HG03060 (cell line): Measurements from ENCODE around the gene MAD2L2.

Experiments used
- ATAC-seq: cut with Tn5 transposase; IDR thresholded peaks from one replicate; pipeline ENCODE4 v1.9.1; 2021; ENCODE audit warnings: low read depth, moderate number of reproducible peaks; ENCODE audit not compliant: unreplicated experiment

The MAD2L2 gene

GRCh38 chr1:11681071-11681771, at the start of gene MAD2L2:
Gene MAD2L2 (minus strand): TSS chr1:11681148. CDS start chr1:11680601, 547 bp downstream.
- ATAC-seq = no peak

DNA sequence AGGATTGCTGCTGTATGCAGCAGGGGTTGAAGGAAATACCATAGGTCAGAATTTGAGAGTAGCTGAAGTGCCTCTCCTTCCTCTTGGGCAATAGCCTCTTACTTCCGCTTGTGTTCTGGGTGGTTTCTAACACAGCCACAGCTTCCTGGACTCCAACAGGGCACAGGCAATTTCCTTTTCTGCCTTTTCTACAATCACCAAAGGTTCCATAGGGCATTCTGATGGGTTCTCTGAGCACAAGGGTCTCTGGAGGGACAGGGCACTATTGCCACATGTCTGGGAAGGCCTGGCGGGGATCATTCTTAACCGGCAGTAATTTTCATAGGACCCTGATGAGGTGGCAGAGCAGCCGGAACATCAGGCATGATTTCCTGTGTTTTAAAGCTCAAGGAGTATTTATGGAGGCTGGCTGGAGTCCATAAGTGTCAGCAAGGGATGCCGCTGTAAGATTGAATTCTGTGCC, 49.5 kb upstream of the MAD2L2 start:
- no peak for ATAC-seq

- no peak for ATAC-seq
Observed at GRCh38 chr1:11729498-11730428, 48.8 kb upstream of the MAD2L2 start.

- ATAC-seq = no peak
Observed at GRCh38 chr1:11729155-11729497, 48.2 kb upstream of the MAD2L2 start.

- no peak for ATAC-seq
Observed at GRCh38 chr1:11728126-11728806, 47.3 kb upstream of the MAD2L2 start.

DNA sequence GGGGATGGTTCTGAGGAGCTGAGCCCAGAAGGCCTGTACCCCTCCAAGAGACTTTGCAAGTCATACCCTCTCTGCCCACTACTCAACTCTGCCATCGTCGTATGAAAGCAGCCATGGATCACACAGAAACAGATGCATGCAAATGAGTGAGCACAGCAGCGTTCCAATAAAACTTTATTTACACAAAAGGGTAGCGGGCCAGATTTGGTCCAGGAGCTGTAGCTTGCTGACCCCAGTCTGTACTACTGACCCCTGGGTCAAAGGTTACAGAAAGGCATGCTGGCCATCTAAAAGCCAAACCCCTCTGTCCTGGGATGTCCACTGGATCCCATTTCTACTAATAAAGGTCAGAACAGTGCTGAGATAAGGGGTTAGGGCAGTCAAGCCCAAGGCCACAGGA, 46.2 kb upstream of the MAD2L2 start:
- no peak for ATAC-seq

- no peak for ATAC-seq
Observed at GRCh38 chr1:11725616-11726015, 44.7 kb upstream of the MAD2L2 start.

DNA sequence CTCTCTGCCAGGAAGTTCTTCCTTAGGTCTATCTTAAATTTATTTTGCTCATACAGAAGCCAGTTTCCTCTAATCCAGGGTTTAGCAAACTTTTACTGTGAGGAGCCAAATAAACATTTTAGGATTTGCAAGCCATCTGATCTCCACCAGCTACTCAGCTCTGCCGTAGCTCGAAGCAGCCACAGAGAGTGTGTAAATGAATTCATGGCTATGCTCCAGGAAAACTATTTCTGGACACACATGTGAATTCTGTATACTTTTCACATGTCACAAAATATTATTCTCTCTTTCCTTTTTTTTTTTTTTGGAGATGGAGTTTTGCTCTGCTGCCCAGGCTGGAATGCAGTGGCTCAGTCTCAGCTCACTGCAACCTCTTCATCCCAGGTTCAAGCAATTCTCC, 41.6 kb upstream of the MAD2L2 start:
- ATAC-seq = no peak

DNA sequence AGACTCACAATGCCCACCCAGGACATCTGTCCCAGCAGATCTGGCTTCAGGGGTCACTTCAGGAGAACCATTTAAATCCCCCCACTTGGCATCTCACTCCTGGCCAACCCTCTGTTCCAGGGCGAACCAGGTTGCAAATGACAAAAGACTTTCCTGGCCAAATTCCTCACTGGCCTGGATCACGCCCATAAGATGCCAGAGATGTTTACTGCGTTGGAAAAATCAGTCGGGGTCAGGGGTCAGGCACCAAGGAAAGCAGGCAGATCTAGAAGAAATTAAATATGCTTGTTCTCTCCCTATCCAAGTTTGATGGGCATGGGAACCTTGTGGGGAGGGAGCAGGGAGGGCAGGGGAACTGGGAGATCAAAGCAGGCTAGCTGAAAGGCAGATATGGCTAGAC, 40.4 kb upstream of the MAD2L2 start:
- no peak for ATAC-seq

- ATAC-seq = no peak
Observed at GRCh38 chr1:11720525-11720924, 39.6 kb upstream of the MAD2L2 start.

DNA sequence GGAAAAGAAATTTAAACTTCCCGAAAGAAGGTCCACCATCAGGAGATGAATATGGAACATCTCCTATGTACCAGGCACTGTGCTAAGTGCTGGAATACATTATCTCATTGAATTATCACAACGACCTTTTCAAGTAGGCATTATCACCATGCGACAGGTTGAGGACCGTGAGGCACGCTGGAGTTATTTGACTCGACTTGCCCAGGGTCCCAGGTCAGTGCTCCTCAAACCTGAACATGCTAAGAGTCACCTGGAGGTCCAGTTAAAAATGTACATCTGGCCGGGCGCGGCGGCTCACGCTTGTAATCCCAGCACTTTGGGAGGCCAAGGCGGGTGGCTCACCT, 39.1 kb upstream of the MAD2L2 start:
- ATAC-seq = no peak

- no peak for ATAC-seq
Observed at GRCh38 chr1:11719313-11720032, 38.5 kb upstream of the MAD2L2 start.

GRCh38 chr1:11714831-11715575, 34.1 kb upstream of the MAD2L2 start:
- no peak for ATAC-seq

DNA sequence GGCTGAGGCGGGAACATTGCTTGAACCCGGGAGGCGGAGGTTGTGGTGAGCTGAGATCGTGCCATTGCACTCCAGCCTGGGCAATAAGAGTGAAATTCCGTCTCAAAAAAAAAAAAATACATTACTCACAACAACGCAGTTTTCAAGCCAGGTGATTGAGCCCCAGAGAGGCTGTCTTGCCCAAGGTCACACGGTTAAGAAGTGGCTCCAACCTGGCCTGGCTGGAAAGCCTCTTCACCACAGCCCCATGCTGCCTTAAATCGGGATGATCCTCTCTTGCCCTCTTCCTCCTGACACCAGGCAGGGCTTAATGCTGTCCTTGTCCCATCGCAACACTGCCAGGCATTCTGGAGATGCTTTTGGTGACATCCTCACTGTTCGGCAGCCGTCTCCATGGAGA, 32.1 kb upstream of the MAD2L2 start:
- no peak for ATAC-seq

DNA sequence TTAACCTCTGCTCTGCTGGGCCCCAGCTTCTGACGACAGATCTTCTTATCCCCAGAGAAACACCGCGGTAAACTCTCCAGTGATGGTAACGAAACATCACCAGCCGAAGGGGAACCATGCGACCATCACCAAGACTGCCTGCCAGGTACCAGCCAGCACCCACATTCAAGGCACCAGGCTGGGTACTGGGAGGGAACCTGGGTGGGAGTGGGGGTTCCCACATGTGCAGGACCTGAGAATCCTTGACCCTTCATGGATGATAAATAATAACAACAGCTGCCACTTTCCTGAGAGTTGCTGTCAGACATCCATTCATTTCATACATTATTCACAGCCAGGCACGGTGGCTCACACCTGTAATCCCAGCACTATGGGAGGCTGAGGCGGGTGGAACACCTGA, 31.3 kb upstream of the MAD2L2 start:
- no peak for ATAC-seq

DNA sequence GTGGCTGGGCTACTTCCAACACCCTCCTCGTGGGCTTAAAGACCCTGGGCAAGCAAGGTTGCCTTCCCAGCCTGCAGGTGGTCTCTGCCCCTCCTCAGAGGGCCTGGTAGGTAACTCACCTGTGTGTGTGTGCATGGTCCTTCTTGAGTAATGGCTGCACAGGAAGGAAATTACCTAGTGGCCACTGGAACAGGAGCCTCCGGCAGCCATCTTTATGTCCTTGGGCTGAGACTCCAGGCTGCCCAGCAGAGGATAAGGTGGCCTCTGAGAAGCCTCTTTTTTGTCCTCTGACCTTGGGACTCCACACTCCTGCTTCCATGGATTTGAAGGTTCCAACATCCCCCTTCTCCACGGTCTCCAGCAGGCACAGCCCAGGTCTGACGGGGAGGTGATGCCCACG, 30.5 kb upstream of the MAD2L2 start:
- no peak for ATAC-seq

GRCh38 chr1:11708554-11709350, 27.8 kb upstream of the MAD2L2 start:
- no peak for ATAC-seq

DNA sequence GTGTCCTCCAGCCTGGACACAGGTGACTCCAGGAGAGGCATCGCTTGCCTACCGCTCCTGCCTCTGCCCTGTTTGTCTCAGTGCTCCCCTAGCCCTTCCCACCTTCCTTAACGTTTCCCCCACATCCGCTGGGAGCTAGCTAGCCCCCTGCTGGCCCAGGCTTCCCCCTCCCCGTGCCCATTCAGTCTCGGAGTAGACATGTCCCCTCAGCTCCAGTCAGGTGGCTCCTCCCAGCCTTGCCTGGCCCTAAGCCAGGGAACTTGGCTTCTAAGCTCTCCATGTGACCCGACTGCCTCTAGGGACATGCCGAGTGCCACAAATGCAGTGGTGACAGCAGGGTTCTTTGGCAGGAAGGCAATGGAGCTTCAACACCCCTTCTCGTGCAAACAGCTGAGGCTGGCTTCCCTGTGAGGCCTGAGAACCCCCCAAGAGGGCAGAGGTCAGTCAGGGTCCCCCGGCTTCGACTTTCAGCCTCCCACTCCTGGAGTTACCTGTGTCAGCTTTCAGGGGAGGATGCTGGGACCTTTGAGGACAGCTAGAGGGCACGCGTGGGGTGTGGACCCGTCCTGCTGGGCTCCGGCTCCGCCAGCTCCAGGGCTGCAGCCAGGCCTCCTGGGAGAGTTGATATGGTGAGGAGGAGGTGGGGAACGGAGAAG, 26.8 kb upstream of the MAD2L2 start:
- no peak for ATAC-seq

DNA sequence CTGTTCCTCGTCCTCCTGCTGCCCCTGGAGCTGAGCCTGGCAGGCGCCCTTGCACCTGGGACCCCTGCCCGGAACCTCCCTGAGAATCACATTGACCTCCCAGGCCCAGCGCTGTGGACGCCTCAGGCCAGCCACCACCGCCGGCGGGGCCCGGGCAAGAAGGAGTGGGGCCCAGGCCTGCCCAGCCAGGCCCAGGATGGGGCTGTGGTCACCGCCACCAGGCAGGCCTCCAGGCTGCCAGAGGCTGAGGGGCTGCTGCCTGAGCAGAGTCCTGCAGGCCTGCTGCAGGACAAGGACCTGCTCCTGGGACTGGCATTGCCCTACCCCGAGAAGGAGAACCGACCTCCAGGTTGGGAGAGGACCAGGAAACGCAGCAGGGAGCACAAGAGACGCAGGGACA, 25.3 kb upstream of the MAD2L2 start:
- no peak for ATAC-seq
